PC-3 (cell line): Measurements from ENCODE around the gene HDHD5. TPM values are rescaled to one million over a fixed set of nuclear protein-coding genes. Genes with fewer than 3 reads are reported as not detected.
A peak's percentile ranks its signal among the peaks of the same experiment; 100 is the strongest.

Experiments used
- ATAC-seq: fragments of 200-7000 bp; cut with Tn5 transposase; 2 replicates; pipeline ENCODE4 v1.9.1; 2020; ENCODE audit warnings: mild to moderate bottlenecking, moderate library complexity
- BruUV-seq: library from RNA; stranded (reverse); fragments of 400-500 nt; replicated peaks from 2 replicates; lab custom pipeline; 2021; lab: Mats Ljungman, UMichigan
- CTCF ChIA-PET: fragments of 300-600 bp; sonication (Branson Sonifier 250); formaldehyde crosslinking; loops from one replicate; lab custom pipeline; 2022; ENCODE audit warnings: antibody characterized with exemption; lab: Charles Lee
- POLR2A ChIA-PET: fragments of 300-600 bp; sonication (Branson Sonifier 250); formaldehyde crosslinking; loops from one replicate; lab custom pipeline; 2022; ENCODE audit warnings: antibody characterized with exemption; ENCODE audit not compliant: unreplicated experiment; lab: Charles Lee
- DNase-seq: peaks from one replicate; pipeline ENCODE4 v3.0.0-alpha.2; 2015
- H2AFZ ChIP-seq: fragments of 300-600 bp; sonication (generic); 2 replicates; pipeline ENCODE4 v1.6.0; 2016; ENCODE audit warnings: antibody characterized with exemption, low read length
- H3F3A ChIP-seq: fragments of 300-600 bp; sonication (generic); one replicate; pipeline ENCODE4 v1.6.0; 2017; ENCODE audit warnings: antibody characterized with exemption, low read length, control low read depth, mild to moderate bottlenecking; ENCODE audit not compliant: unreplicated experiment
- H3K27ac ChIP-seq: fragments of 300-600 bp; sonication (generic); 2 replicates; pipeline ENCODE4 v1.5.1; 2016; ENCODE audit warnings: mild to moderate bottlenecking, low read length
- H3K27me3 ChIP-seq: fragments of 300-600 bp; sonication (generic); 2 replicates; pipeline ENCODE4 v1.6.1; 2016; ENCODE audit warnings: low read length, mixed read lengths
- H3K36me3 ChIP-seq: fragments of 300-600 bp; sonication (generic); 2 replicates; pipeline ENCODE4 v1.6.1; 2016; ENCODE audit warnings: low read depth, mixed run types, low read length, mixed read lengths
- H3K4me1 ChIP-seq: fragments of 300-600 bp; sonication (generic); 2 replicates; pipeline ENCODE4 v1.5.1; 2016; ENCODE audit warnings: low read length; ENCODE audit not compliant: insufficient read depth
- H3K4me2 ChIP-seq: fragments of 300-600 bp; sonication (generic); 2 replicates; pipeline ENCODE4 v1.6.0; 2016; ENCODE audit warnings: low read length
- H3K4me3 ChIP-seq: fragments of 300-600 bp; sonication (generic); 2 replicates; pipeline ENCODE4 v1.5.1; 2016; ENCODE audit warnings: mild to moderate bottlenecking, low read length, mixed read lengths
- H3K79me2 ChIP-seq: fragments of 300-600 bp; sonication (generic); 2 replicates; pipeline ENCODE4 v1.6.1; 2017; ENCODE audit warnings: low read length, mixed read lengths
- H3K9ac ChIP-seq: fragments of 300-600 bp; sonication (generic); 2 replicates; pipeline ENCODE4 v1.6.0; 2016; ENCODE audit warnings: mild to moderate bottlenecking, low read length
- H3K9me2 ChIP-seq: fragments of 300-600 bp; sonication (generic); replicated peaks from 2 replicates; pipeline ENCODE4 v1.6.1; 2016; ENCODE audit warnings: mixed run types, low read length, mixed read lengths
- H3K9me3 ChIP-seq: fragments of 300-600 bp; sonication (generic); 2 replicates; pipeline ENCODE4 v1.6.1; 2016; ENCODE audit warnings: low read length, mixed read lengths
- H4K20me1 ChIP-seq: fragments of 300-600 bp; sonication (generic); 2 replicates; pipeline ENCODE4 v1.6.1; 2016; ENCODE audit warnings: low read length, mixed read lengths
- CTCF ChIP-seq: fragments of 300-600 bp; sonication (generic); conservative IDR thresholded peaks from 2 replicates; pipeline ENCODE4 v1.5.1; 2017; ENCODE audit warnings: antibody characterized with exemption, low read depth, mild to moderate bottlenecking, low read length
- EZH2 ChIP-seq: fragments of 300-600 bp; sonication (generic); IDR thresholded peaks from one replicate; pipeline ENCODE4 v1.6.1; 2017; ENCODE audit warnings: antibody characterized with exemption, mild to moderate bottlenecking, low read length; ENCODE audit not compliant: unreplicated experiment
- EZH2phosphoT487 ChIP-seq: fragments of 300-600 bp; sonication (generic); IDR thresholded peaks from 2 replicates; pipeline ENCODE4 v1.6.1; 2018; ENCODE audit warnings: mild to moderate bottlenecking, antibody characterized with exemption, low read length, borderline replicate concordance
- intact Hi-C: fragments of 100-400 bp; cut with micrococcal nuclease; formaldehyde crosslinking; loops from 2 replicates; pipeline ENCODE4 v1.9.0; 2023
- total RNA-seq: library from RNA; depleted of rRNA; stranded (reverse); fragments of >200 nt; gene quantifications from 2 replicates; pipeline ENCODE4 v1.2.3, GENCODE V29; 2014

Gene HDHD5
- total RNA-seq, 1 experiment from 2014 or later, result 57.3 TPM

GRCh38 chr22:17112491-17113042 is 46.5 kb downstream of the HDHD5 start:
- DNase-seq (peak; percentile 52), ATAC-seq (peak; percentile 97)
- BruUV-seq, result no TSS peak
- no peak overlapping the region for H2AFZ ChIP-seq
- H3K9ac ChIP-seq, result no peak overlapping the region
- TF ChIP-seq CTCF, result no peak
- TF ChIP-seq EZH2, result no peak
- TF ChIP-seq EZH2phosphoT487, result no peak
- H3K4me2 ChIP-seq, result 0 out of 2 replicates have a peak overlapping the region, but pooled peaks have one; percentile 33
- POLR2A ChIA-PET, result interaction anchor here (0.9 kb wide), 1 partner anchor 59 kb away, joined by 11 read pairs; no protein-coding TSS in a partner anchor
- H3K4me3 ChIP-seq, result no peak overlapping the region
- H3K27ac ChIP-seq, result no peak overlapping the region
- intact Hi-C loops, result loop anchor here (1.0 kb wide), 2 partner anchors 28 to 46 kb away; partner anchors contain the start of gene IL17RA
- CTCF ChIA-PET, result interaction anchor here (0.8 to 1.0 kb wide), 2 partner anchors 46 to 59 kb away, joined by 3 to 6 read pairs; no protein-coding TSS in a partner anchor
- H3K27me3 ChIP-seq, result no peaks in the 10 kb centered on the region
- no peaks in the 10 kb centered on the region for H3K9me2 ChIP-seq
- H3K4me1 ChIP-seq, result peaks cover 11% of the 10 kb centered on the region
- H3K9me3 ChIP-seq, result no peaks in the 10 kb centered on the region
- H4K20me1 ChIP-seq, result no peaks in the 10 kb centered on the region
- H3K36me3 ChIP-seq, result no peaks in the 10 kb centered on the region
- H3F3A ChIP-seq, result no peaks in the 10 kb centered on the region
- H3K79me2 ChIP-seq, result no peaks in the 10 kb centered on the region

- Histone ChIP-seq H3K4me2 (no peak overlapping the region), H3K27ac (no peak overlapping the region), H3K79me2 (no peaks in the 10 kb centered on the region), H4K20me1 (no peaks in the 10 kb centered on the region), H3K4me3 (no peak overlapping the region), H3K4me1 (peaks cover 11% of the 10 kb centered on the region), H3K9me2 (no peaks in the 10 kb centered on the region), H3K9me3 (no peaks in the 10 kb centered on the region), H3F3A (no peaks in the 10 kb centered on the region), H3K9ac (no peak overlapping the region), H2AFZ (no peak overlapping the region), H3K36me3 (no peaks in the 10 kb centered on the region), H3K27me3 (no peaks in the 10 kb centered on the region)
- DNase-seq, result no peak
- ATAC-seq, result no peak
- ChIA-PET POLR2A (no interaction called here), CTCF (no interaction called here)
- intact Hi-C loops, result no loop called here
- BruUV-seq, result no TSS peak
- no peak for TF ChIP-seq EZH2
Measured at GRCh38 chr22:17110791-17111550, 48.1 kb downstream of the HDHD5 start.

- TF ChIP-seq EZH2phosphoT487, result no peak
- TF ChIP-seq CTCF, result no peak
- no peak for TF ChIP-seq EZH2
- no TSS peak for BruUV-seq
- Histone ChIP-seq H3K27ac (no peak overlapping the region), H3K27me3 (no peaks in the 10 kb centered on the region), H4K20me1 (no peaks in the 10 kb centered on the region), H3K79me2 (no peaks in the 10 kb centered on the region), H3K36me3 (no peaks in the 10 kb centered on the region), H3K4me2 (no peak overlapping the region), H3K4me3 (no peak overlapping the region), H3K9ac (no peak overlapping the region), H2AFZ (no peak overlapping the region), H3K4me1 (peaks cover 11% of the 10 kb centered on the region), H3K9me2 (no peaks in the 10 kb centered on the region), H3F3A (no peaks in the 10 kb centered on the region), H3K9me3 (no peaks in the 10 kb centered on the region)
- DNase-seq (no peak), ATAC-seq (no peak)
- ChIA-PET CTCF (no interaction called here), POLR2A (no interaction called here)
- intact Hi-C loops, result no loop called here
Measured at GRCh38 chr22:17109976-17110375, 49.1 kb downstream of the HDHD5 start.
